Measurements from ENCODE around the gene SYNE4. TPM values are rescaled to one million over a fixed set of nuclear protein-coding genes. Genes with fewer than 3 reads are reported as not detected.
"Not testable (repeated sequence)": the region's sequence is repeated elsewhere in the genome, so short reads cannot be mapped to it uniquely, and the experiment has no call there.

The SYNE4 gene
- total RNA-seq, 4 donors from 2014 or later, result 0.36 TPM; not detected in 3

- intact Hi-C loops (cut with DNase I; ENCODE audit: low total_unique reads), result no loop called here
- ATAC-seq (no peak), DNase-seq (no peak)
- TF ChIP-seq CTCF (IDR thresholded peaks at IDR 0.05 in 4 of 5, conservative IDR thresholded peaks at IDR 0.05 in 1 of 5) (no peak), POLR2A (IDR thresholded peaks at IDR 0.05) (no peak)
- in situ Hi-C loops (cut with MboI; ENCODE audit: low sequenced_read_pairs in 4 of 4), result no loop called here
- no peak overlapping the region for H3K27ac ChIP-seq
- no peaks in the 10 kb centered on the region for H3K9me3 ChIP-seq
- no peaks in the 10 kb centered on the region for H3K27me3 ChIP-seq
- no peaks in the 10 kb centered on the region for H3K4me1 ChIP-seq
- no peaks in the 10 kb centered on the region for H3K36me3 ChIP-seq
- H3K4me3 ChIP-seq, result no peak overlapping the region
These were observed 37.9 kb upstream of the SYNE4 start for GRCh38 chr19:36046443-36047050.

- H3K36me3 ChIP-seq, result no peaks in the 10 kb centered on the region
- H3K27me3 ChIP-seq, result no peaks in the 10 kb centered on the region
- in situ Hi-C loops (cut with MboI; ENCODE audit: low sequenced_read_pairs in 4 of 4) (no loop called here), intact Hi-C loops (cut with DNase I; ENCODE audit: low total_unique reads) (no loop called here)
- no peak for TF ChIP-seq CTCF (IDR thresholded peaks at IDR 0.05 in 4 of 5, conservative IDR thresholded peaks at IDR 0.05 in 1 of 5)
- no peak for TF ChIP-seq POLR2A (IDR thresholded peaks at IDR 0.05)
- H3K4me3 ChIP-seq, result no peak overlapping the region
- no peak overlapping the region for H3K27ac ChIP-seq
- no peaks in the 10 kb centered on the region for H3K9me3 ChIP-seq
- ATAC-seq (no peak), DNase-seq (no peak)
- H3K4me1 ChIP-seq, result no peaks in the 10 kb centered on the region
These were observed 35.3 kb upstream of the SYNE4 start for GRCh38 chr19:36043952-36044351.

GRCh38 chr19:36041831-36042230 is 33.2 kb upstream of the SYNE4 start:
- DNase-seq, result no peak
- no peak for ATAC-seq
- no peak overlapping the region for H3K27ac ChIP-seq
- no peak overlapping the region for H3K4me3 ChIP-seq
- intact Hi-C loops (cut with DNase I; ENCODE audit: low total_unique reads), result no loop called here
- no peaks in the 10 kb centered on the region for H3K27me3 ChIP-seq
- no peaks in the 10 kb centered on the region for H3K36me3 ChIP-seq
- no peaks in the 10 kb centered on the region for H3K4me1 ChIP-seq
- in situ Hi-C loops (cut with MboI; ENCODE audit: low sequenced_read_pairs in 4 of 4), result no loop called here
- TF ChIP-seq POLR2A (IDR thresholded peaks at IDR 0.05) (no peak), CTCF (IDR thresholded peaks at IDR 0.05 in 4 of 5, conservative IDR thresholded peaks at IDR 0.05 in 1 of 5) (no peak)
- H3K9me3 ChIP-seq, result no peaks in the 10 kb centered on the region

- ATAC-seq; H3K4me3 ChIP-seq; H3K36me3 ChIP-seq; intact Hi-C loops (cut with DNase I; ENCODE audit: low total_unique reads); H3K4me1 ChIP-seq; in situ Hi-C loops (cut with MboI; ENCODE audit: low sequenced_read_pairs in 4 of 4); H3K27me3 ChIP-seq; H3K27ac ChIP-seq; DNase-seq; H3K9me3 ChIP-seq: not testable (repeated sequence)
These were observed 32.5 kb upstream of the SYNE4 start for GRCh38 chr19:36041092-36041491.

GRCh38 chr19:36040495-36040894 is 31.9 kb upstream of the SYNE4 start:
- H3K4me3 ChIP-seq, result no peak overlapping the region
- TF ChIP-seq CTCF (IDR thresholded peaks at IDR 0.05 in 4 of 5, conservative IDR thresholded peaks at IDR 0.05 in 1 of 5), result no peak
- no peak for TF ChIP-seq POLR2A (IDR thresholded peaks at IDR 0.05)
- ATAC-seq (no peak), DNase-seq (no peak)
- no peaks in the 10 kb centered on the region for H3K9me3 ChIP-seq
- no peak overlapping the region for H3K27ac ChIP-seq
- H3K4me1 ChIP-seq, result no peaks in the 10 kb centered on the region
- in situ Hi-C loops (cut with MboI; ENCODE audit: low sequenced_read_pairs in 4 of 4) (no loop called here), intact Hi-C loops (cut with DNase I; ENCODE audit: low total_unique reads) (no loop called here)
- H3K27me3 ChIP-seq, result no peaks in the 10 kb centered on the region
- no peaks in the 10 kb centered on the region for H3K36me3 ChIP-seq
